Islet of Langerhans (tissue), 1 donor: ENCODE measurements around the gene TTBK2.

Experiments used
- FAIRE-seq: peaks from one replicate; lab custom pipeline; 2011; peaks lifted over from hg19 to GRCh38; lab: Jason Lieb, UNC

TTBK2 gene

GRCh38 chr15:42691308-42691707, 229.3 kb downstream of the TTBK2 start:
- no peak for FAIRE-seq
